H1 (cell line): ENCODE data around the gene SLC9A3.

Source experiments
- GABPA ChIP-seq: IDR thresholded peaks from 2 replicates; pipeline ENCODE4 v1.6.1; 2011; ENCODE audit warnings: mild to moderate bottlenecking, low read length, moderate library complexity, borderline replicate concordance; ENCODE audit not compliant: insufficient read depth
- RAD21 ChIP-seq, 2 experiments: IDR thresholded peaks in 1 of 2; conservative IDR thresholded peaks in 1 of 2; 2 replicates each; pipeline ENCODE4 v1.6.1; 2011; ENCODE audit warnings: low read depth in 2 of 2, low read length in 2 of 2, improper control_type of control experiment in 1 of 2, inconsistent platforms in 1 of 2, mild to moderate bottlenecking in 1 of 2, moderate library complexity in 1 of 2

DNA sequence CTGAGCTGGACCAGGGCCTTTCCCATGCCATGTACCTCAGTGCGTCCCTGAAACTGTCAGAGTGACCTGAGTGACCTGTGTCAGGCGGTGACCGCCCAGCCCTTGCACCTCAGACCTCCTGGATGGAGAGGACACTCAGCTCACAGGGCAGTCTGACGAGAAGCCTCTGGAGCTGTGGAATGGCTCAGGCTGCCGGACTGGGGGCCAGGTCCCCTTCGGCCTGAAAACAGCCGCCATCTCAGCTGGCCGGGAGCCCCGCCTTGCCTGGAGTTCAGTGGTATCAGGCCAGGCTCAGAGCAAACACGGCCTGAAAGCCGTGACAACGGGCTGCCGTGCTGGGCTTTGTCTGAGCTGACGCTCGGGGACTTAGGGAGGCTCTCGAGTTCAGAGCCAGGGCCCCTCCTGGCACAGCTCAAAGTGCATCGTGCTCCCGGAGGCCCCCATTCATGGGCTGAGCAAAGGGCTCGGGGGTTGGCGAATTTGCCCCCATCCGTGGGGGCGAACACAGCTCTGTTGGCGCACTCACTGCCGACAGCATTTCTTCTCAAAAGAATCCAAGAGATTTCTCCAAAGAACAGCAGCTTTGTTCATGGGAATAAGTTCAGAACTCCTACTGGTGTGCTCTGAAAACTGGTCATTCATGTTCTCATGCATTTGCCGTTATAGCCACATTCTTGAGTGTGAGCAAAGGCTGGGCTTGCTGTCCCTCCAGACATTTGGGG lies 8.4 kb upstream of the SLC9A3 start:
- no peak for TF ChIP-seq GABPA
- TF ChIP-seq RAD21 (IDR thresholded peaks at IDR 0.05 in 1 of 2, conservative IDR thresholded peaks at IDR 0.05 in 1 of 2; ENCODE audit: low read depth in 2 of 2, low read length in 2 of 2), result no peak
